Keratinocyte (primary cell): Measurements from ENCODE around the gene USH2A. TPM values are rescaled to one million over a fixed set of nuclear protein-coding genes. Genes with fewer than 3 reads are reported as not detected.

Experiments used
- DNase-seq: peaks from one replicate; pipeline ENCODE4 v3.0.0-alpha.2; 2011; ENCODE audit warnings: low read depth, missing footprints, low spot score
- FAIRE-seq: peaks from 2 replicates; lab custom pipeline; 2011; peaks lifted over from hg19 to GRCh38; lab: Jason Lieb, UNC
- H2AFZ ChIP-seq: 2 replicates; pipeline ENCODE4 v1.6.0; 2012; ENCODE audit warnings: low read length, control low read depth, inconsistent platforms; ENCODE audit not compliant: control insufficient read depth
- H3K27ac ChIP-seq: 2 replicates; pipeline ENCODE4 v1.5.1; 2011; ENCODE audit warnings: low read length; ENCODE audit not compliant: control insufficient read depth, insufficient read depth
- H3K27me3 ChIP-seq: 3 replicates; pipeline ENCODE4 v1.6.0; 2011; ENCODE audit warnings: low read length; ENCODE audit not compliant: control insufficient read depth, insufficient read depth; ENCODE audit errors: extremely low read depth
- H3K36me3 ChIP-seq, 2 experiments: 2 replicates in 1 of 2; 3 replicates in 1 of 2; pipeline ENCODE4 v1.5.1; 2011; ENCODE audit warnings: low read length in 2 of 2, mild to moderate bottlenecking in 1 of 2; ENCODE audit not compliant: control insufficient read depth in 2 of 2, insufficient read depth in 2 of 2; ENCODE audit errors: extremely low read depth in 1 of 2
- H3K4me1 ChIP-seq: 3 replicates; pipeline ENCODE4 v1.5.1; 2011; ENCODE audit warnings: low read length; ENCODE audit not compliant: control insufficient read depth, insufficient read depth; ENCODE audit errors: extremely low read depth
- H3K4me2 ChIP-seq: 3 replicates; pipeline ENCODE4 v1.6.0; 2011; ENCODE audit warnings: low read depth, low read length; ENCODE audit not compliant: control insufficient read depth, insufficient read depth; ENCODE audit errors: extremely low read depth
- H3K4me3 ChIP-seq, 3 experiments: fragments of 200-600 bp in 1 of 3; sonication (generic) in 1 of 3; 2 replicates in 2 of 3; 3 replicates in 1 of 3; pipeline ENCODE4 v1.5.1; 2011 to 2016; ENCODE audit warnings: low read length in 3 of 3, mild to moderate bottlenecking in 3 of 3, control low read depth in 2 of 3, inconsistent platforms in 1 of 3, low read depth in 1 of 3, mixed read lengths in 1 of 3, mixed run types in 1 of 3, moderate library complexity in 1 of 3; ENCODE audit not compliant: control insufficient read depth in 2 of 3, insufficient read depth in 2 of 3; ENCODE audit errors: extremely low read depth in 1 of 3
- H3K79me2 ChIP-seq: 2 replicates; pipeline ENCODE4 v1.6.0; 2012; ENCODE audit warnings: low read length; ENCODE audit not compliant: control insufficient read depth, insufficient read depth
- H3K9ac ChIP-seq: 3 replicates; pipeline ENCODE4 v1.6.0; 2011; ENCODE audit warnings: low read length; ENCODE audit not compliant: control insufficient read depth, insufficient read depth; ENCODE audit errors: extremely low read depth
- H3K9me1 ChIP-seq: 3 replicates; pipeline ENCODE4 v1.6.0; 2011; ENCODE audit warnings: low read length; ENCODE audit not compliant: control insufficient read depth, insufficient read depth; ENCODE audit errors: extremely low read depth
- H3K9me3 ChIP-seq: 2 replicates; pipeline ENCODE4 v1.5.1; 2012; ENCODE audit warnings: low read depth, low read length; ENCODE audit not compliant: control insufficient read depth
- H4K20me1 ChIP-seq: 3 replicates; pipeline ENCODE4 v1.6.0; 2011; ENCODE audit warnings: low read length; ENCODE audit not compliant: control insufficient read depth, insufficient read depth; ENCODE audit errors: extremely low read depth
- EZH2 ChIP-seq: IDR thresholded peaks from one replicate; pipeline ENCODE4 v1.6.1; 2012; ENCODE audit warnings: inconsistent platforms, mild to moderate bottlenecking, low read length, moderate library complexity
- dilution Hi-C: fragments of 300-500 bp; cut with MboI; formaldehyde crosslinking; loops from one replicate; pipeline ENCODE4 v1.7.0; 2020; ENCODE audit warnings: low sequenced_read_pairs; ENCODE audit not compliant: extremely low pct_ligation_motif_present
- polyA plus RNA-seq, 5 experiments: library from polyadenylated mRNA; depleted of rRNA in 3 of 5; stranded (reverse) in 3 of 5; stranded (forward) in 1 of 5; unstranded in 1 of 5; fragments of >200 nt; gene quantifications; 1 replicate in 1 of 5; 2 replicates in 3 of 5; 3 replicates in 1 of 5; pipeline versions ENCODE4 v1.2.1 to v1.2.3, GENCODE V29; 2011 to 2012; ENCODE audit warnings: missing spikeins in 2 of 5, low read depth in 1 of 5, low replicate concordance in 1 of 5
- TF ChIP-seq, protein P1 (sequence below), 3 experiments: IDR thresholded peaks in 1 of 3; conservative IDR thresholded peaks in 1 of 3; optimal IDR thresholded peaks in 1 of 3; 2 replicates in 2 of 3; 3 replicates in 1 of 3; pipeline versions ENCODE3 to v1.5.1; 2011; ENCODE audit warnings: low read length in 3 of 3, mild to moderate bottlenecking in 3 of 3, moderate library complexity in 2 of 3, control low read depth in 1 of 3, inconsistent platforms in 1 of 3; ENCODE audit not compliant: insufficient read depth in 2 of 3; ENCODE audit errors: extremely low read depth in 1 of 3

USH2A gene
- polyA plus RNA-seq, 1 donor (not counting 4 experiments of a cell fraction or from before 2014, with no cell fraction given) = not detected

DNA sequence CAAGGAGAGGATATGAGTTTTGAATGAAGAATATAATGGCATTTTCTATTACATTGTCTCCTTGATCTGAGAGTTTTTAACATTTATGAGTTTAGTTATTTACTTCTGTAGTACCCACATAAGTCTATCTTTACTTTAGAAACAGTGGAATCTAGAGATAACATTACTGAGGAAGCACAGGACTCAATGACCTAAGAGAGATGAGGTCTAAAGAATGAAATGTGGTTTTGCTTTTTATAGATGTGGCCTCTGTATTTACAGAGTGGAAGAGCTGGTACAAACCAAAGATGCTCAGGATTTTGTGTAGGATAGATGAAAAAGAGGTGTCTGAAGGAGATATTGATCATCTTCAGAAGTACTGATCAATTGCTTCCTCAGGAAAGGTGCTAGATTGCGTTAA is 678.8 kb downstream of the USH2A start:
- Histone ChIP-seq H3K4me3 (no peak overlapping the region), H3K27ac (no peak overlapping the region), H2AFZ (no peak overlapping the region), H3K4me1 (no peaks in the 10 kb centered on the region), H3K79me2 (no peaks in the 10 kb centered on the region), H4K20me1 (no peaks in the 10 kb centered on the region), H3K4me2 (no peak overlapping the region), H3K9me3 (no peaks in the 10 kb centered on the region), H3K36me3 (no peaks in the 10 kb centered on the region), H3K9me1 (no peaks in the 10 kb centered on the region), H3K9ac (no peak overlapping the region), H3K27me3 (no peaks in the 10 kb centered on the region)
- dilution Hi-C loops = no loop called here
- FAIRE-seq (no peak), DNase-seq (no peak)
- no peak for TF ChIP-seq EZH2
- TF ChIP-seq, protein P1, sequence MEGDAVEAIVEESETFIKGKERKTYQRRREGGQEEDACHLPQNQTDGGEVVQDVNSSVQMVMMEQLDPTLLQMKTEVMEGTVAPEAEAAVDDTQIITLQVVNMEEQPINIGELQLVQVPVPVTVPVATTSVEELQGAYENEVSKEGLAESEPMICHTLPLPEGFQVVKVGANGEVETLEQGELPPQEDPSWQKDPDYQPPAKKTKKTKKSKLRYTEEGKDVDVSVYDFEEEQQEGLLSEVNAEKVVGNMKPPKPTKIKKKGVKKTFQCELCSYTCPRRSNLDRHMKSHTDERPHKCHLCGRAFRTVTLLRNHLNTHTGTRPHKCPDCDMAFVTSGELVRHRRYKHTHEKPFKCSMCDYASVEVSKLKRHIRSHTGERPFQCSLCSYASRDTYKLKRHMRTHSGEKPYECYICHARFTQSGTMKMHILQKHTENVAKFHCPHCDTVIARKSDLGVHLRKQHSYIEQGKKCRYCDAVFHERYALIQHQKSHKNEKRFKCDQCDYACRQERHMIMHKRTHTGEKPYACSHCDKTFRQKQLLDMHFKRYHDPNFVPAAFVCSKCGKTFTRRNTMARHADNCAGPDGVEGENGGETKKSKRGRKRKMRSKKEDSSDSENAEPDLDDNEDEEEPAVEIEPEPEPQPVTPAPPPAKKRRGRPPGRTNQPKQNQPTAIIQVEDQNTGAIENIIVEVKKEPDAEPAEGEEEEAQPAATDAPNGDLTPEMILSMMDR (optimal IDR thresholded peaks at IDR 0.05 in 1 of 3, IDR thresholded peaks at IDR 0.05 in 1 of 3, conservative IDR thresholded peaks at IDR 0.05 in 1 of 3; ENCODE audit: extremely low read depth in 1 of 3, insufficient read depth in 2 of 3, low read length in 3 of 3) = no peak

DNA sequence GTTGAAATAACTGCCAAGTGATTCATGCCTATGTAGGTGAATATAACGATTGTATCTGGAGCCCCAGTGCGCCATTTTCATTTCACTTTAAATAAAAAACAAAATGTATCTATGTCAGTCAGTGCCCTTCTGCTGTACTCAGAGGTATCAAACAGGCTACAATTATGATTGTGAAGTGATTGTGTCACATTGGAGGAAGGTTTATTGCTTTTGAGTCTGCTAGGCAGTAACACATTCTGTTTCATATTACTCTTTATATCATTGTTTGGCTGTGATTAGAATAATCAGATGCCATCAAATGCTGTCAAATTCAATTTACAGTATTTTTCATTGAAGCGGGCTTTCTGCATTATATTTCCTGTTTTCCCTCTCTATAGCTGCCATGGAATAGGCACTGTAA is 684.2 kb downstream of the USH2A start:
- FAIRE-seq (no peak), DNase-seq (no peak)
- Histone ChIP-seq H3K9ac (no peak overlapping the region), H3K79me2 (no peaks in the 10 kb centered on the region), H3K4me3 (no peak overlapping the region), H3K27me3 (no peaks in the 10 kb centered on the region), H4K20me1 (no peaks in the 10 kb centered on the region), H3K9me1 (no peaks in the 10 kb centered on the region), H3K27ac (no peak overlapping the region), H3K4me2 (no peak overlapping the region), H3K9me3 (no peaks in the 10 kb centered on the region), H2AFZ (no peak overlapping the region), H3K4me1 (no peaks in the 10 kb centered on the region), H3K36me3 (no peaks in the 10 kb centered on the region)
- TF ChIP-seq EZH2 = no peak
- TF ChIP-seq, protein P1 (optimal IDR thresholded peaks at IDR 0.05 in 1 of 3, IDR thresholded peaks at IDR 0.05 in 1 of 3, conservative IDR thresholded peaks at IDR 0.05 in 1 of 3; ENCODE audit: extremely low read depth in 1 of 3, insufficient read depth in 2 of 3, low read length in 3 of 3) = no peak
- dilution Hi-C loops = no loop called here
